ENCODE measurements around the gene LMX1B. TPM values are rescaled to one million over a fixed set of nuclear protein-coding genes. Genes with fewer than 3 reads are reported as not detected.
A peak's percentile ranks its signal among the peaks of the same experiment; 100 is the strongest.

LMX1B gene
- polyA plus RNA-seq, 1 of the 3 experiments (the other 2 are of a cell fraction): not detected

- POLR2A ChIA-PET: no interaction called here
- peak; percentile 27 for DNase-seq
- Histone ChIP-seq H2AFZ (ENCODE audit: low read depth) (no peak overlapping the region), H3K27me3 (ENCODE audit: insufficient read depth) (peaks cover 45% of the 10 kb centered on the region; the same call in 1 of the 2 replicates), H3K9me2 (no peaks in the 10 kb centered on the region), H4K20me1 (ENCODE audit: insufficient read depth) (no peaks in the 10 kb centered on the region), H3K4me2 (no peak overlapping the region), H3K9ac (no peak overlapping the region), H3K36me3 (replicated peaks in 1 of 2; ENCODE audit: control insufficient read depth in 1 of 2, insufficient read depth in 2 of 2, low read length in 1 of 2) (no peaks in the 10 kb centered on the region), H3F3A (replicated peaks; ENCODE audit: insufficient read depth) (no peaks in the 10 kb centered on the region), H3K4me1 (ENCODE audit: control insufficient read depth in 1 of 2, insufficient read depth in 2 of 2, low read depth in 1 of 2, low read length in 1 of 2) (peaks cover 0 to 5% of the 10 kb centered on the region in 2 experiments; a peak in 1 of 4 replicates), H3K4me3 (ENCODE audit: low read depth in 2 of 2, low read length in 1 of 2) (no peak overlapping the region), H3K9me3 (no peaks in the 10 kb centered on the region), H3K79me2 (ENCODE audit: insufficient read depth) (no peaks in the 10 kb centered on the region), H3K27ac (ENCODE audit: low read depth in 2 of 2, low read length in 1 of 2) (no peak overlapping the region)
- no peak for TF ChIP-seq TEAD4 (IDR thresholded peaks at IDR 0.05; ENCODE audit: borderline replicate concordance, insufficient read depth)
- TF ChIP-seq SIN3A (IDR thresholded peaks at IDR 0.05; ENCODE audit: borderline replicate concordance, low read depth, low read length): no peak
- TF ChIP-seq EP300 (IDR thresholded peaks at IDR 0.05; ENCODE audit: borderline replicate concordance in 1 of 2, low read depth in 1 of 2, low read length in 1 of 2): no peak
- TF ChIP-seq NRF1 (IDR thresholded peaks at IDR 0.05; ENCODE audit: low read depth, low read length): no peak
- TF ChIP-seq FOXM1 (IDR thresholded peaks at IDR 0.05; ENCODE audit: low read depth): no peak
- no peak for TF ChIP-seq SMC3 (IDR thresholded peaks at IDR 0.05; ENCODE audit: low read depth, low read length)
- CTCF ChIA-PET: interaction anchor here (1.3 to 10.9 kb wide), 15 partner anchors 9 to 213 kb away, joined by 3 to 502 read pairs (median 25); no protein-coding TSS in a partner anchor
- 91% methylated on average over 2 of the region's 3 CpGs for WGBS (ENCODE audit: low lambda C conversion rate)
Measured at GRCh38 chr9:126703866-126704156, 90.1 kb downstream of the LMX1B start.

- H3K9me2 ChIP-seq: no peaks in the 10 kb centered on the region
- 3% methylated on average over 11 of the region's 14 CpGs for WGBS (ENCODE audit: low lambda C conversion rate)
- H2AFZ ChIP-seq (ENCODE audit: low read depth): no peak overlapping the region
- peak; percentile 19; the same call in 1 of the 2 replicates for TF ChIP-seq FOSL2 (IDR thresholded peaks at IDR 0.05; ENCODE audit: borderline replicate concordance, low read depth)
- no peak for TF ChIP-seq EP300 (IDR thresholded peaks at IDR 0.05; ENCODE audit: borderline replicate concordance in 1 of 2, low read depth in 1 of 2, low read length in 1 of 2)
- H3K9me3 ChIP-seq: no peaks in the 10 kb centered on the region
- peak; percentile 52 for DNase-seq
- H3F3A ChIP-seq (replicated peaks; ENCODE audit: insufficient read depth): no peaks in the 10 kb centered on the region
- H3K27me3 ChIP-seq (ENCODE audit: insufficient read depth): peaks cover 40% of the 10 kb centered on the region; the same call in 1 of the 2 replicates
- ChIA-PET CTCF (interaction anchor here (0.8 to 10.9 kb wide), 37 partner anchors 9 to 214 kb away, joined by 3 to 502 read pairs (median 8); partner anchors contain the start of gene LMX1B), POLR2A (interaction anchor here (1.6 to 1.8 kb wide), 2 partner anchors 19 to 77 kb away, joined by 4 to 7 read pairs; no protein-coding TSS in a partner anchor)
- no peak overlapping the region for H3K27ac ChIP-seq (ENCODE audit: low read depth in 2 of 2, low read length in 1 of 2)
- H3K36me3 ChIP-seq (replicated peaks in 1 of 2; ENCODE audit: control insufficient read depth in 1 of 2, insufficient read depth in 2 of 2, low read length in 1 of 2): no peaks in the 10 kb centered on the region
- peaks cover 0 to 5% of the 10 kb centered on the region in 2 experiments; a peak in 1 of 4 replicates for H3K4me1 ChIP-seq (ENCODE audit: control insufficient read depth in 1 of 2, insufficient read depth in 2 of 2, low read depth in 1 of 2, low read length in 1 of 2)
- H3K4me2 ChIP-seq: peak overlapping the region; percentile 56; the same call in 1 of the 2 replicates
- H3K79me2 ChIP-seq (ENCODE audit: insufficient read depth): no peaks in the 10 kb centered on the region
- no peak overlapping the region for H3K9ac ChIP-seq
- H3K4me3 ChIP-seq (ENCODE audit: low read depth in 2 of 2, low read length in 1 of 2): no peak overlapping the region
- no peaks in the 10 kb centered on the region for H4K20me1 ChIP-seq (ENCODE audit: insufficient read depth)
Measured at GRCh38 chr9:126704157-126704891, 90.6 kb downstream of the LMX1B start.

Data from SK-N-SH (cell line).